ENCODE measurements around the gene BCL11B.
"Not testable (repeated sequence)": the region's sequence is repeated elsewhere in the genome, so short reads cannot be mapped to it uniquely, and the experiment has no call there.

The BCL11B gene

DNA sequence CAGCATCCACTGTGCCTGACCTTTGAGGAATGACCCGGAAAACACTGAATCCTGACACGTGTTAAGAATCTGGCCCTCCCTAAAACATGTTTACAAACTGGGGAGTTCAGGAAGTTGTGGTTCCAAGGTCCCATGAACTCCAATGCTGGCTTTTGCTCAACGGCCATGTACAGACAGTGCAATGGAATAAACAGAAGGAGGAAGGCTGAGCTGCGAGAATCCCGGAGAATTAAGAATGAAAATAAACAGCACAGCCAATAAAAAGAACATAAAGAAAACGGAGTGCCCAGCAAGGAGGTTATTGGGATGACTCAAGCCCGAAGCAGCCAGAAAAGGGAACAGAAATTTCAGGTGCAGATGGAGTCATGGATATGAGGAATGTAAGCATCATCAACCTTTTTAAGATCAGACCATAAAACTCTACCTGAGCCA, 32.3 kb downstream of the BCL11B start:
- DNase-seq (ENCODE audit: low spot score): no peak

DNA sequence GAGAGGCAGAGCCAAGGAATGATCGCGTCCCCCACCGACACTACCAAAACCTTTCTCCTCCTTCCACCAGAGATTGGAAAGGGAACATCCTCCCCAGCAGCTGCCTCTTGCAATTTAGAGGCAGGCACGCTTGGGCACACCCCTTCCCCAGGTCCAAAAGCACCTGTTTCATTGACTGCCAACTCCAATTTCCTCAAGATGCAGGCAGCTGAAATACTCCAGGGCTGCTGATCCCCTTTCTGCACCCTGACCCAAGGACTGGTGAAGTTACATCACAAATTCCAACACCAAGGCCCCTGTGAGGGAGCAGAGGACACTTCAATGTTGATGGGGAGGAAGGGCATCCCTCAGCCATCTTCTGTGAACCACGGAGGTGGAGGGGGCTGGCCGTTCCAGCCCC, 33.8 kb downstream of the BCL11B start:
- no peak for DNase-seq (ENCODE audit: low spot score)

DNA sequence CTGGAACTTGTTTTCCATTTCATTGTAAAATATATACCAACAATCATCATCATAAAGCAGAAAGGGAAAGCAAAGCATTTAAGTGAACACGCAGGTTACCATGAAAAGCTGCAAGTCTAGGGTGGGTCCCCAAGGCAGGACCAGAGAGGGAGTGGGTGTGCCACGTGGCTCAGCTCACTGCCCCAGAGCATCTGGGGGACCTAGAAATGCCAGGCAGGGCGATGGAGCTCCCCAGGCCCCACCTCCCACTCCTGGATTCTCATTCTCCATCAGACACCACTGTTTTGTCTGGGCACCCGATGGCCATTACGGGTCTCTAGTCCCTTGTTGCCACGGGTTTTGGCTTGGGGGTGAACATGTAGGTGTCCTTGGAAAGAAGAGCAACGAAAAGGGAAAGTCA, 34.7 kb downstream of the BCL11B start:
- no peak for DNase-seq (ENCODE audit: low spot score)

DNA sequence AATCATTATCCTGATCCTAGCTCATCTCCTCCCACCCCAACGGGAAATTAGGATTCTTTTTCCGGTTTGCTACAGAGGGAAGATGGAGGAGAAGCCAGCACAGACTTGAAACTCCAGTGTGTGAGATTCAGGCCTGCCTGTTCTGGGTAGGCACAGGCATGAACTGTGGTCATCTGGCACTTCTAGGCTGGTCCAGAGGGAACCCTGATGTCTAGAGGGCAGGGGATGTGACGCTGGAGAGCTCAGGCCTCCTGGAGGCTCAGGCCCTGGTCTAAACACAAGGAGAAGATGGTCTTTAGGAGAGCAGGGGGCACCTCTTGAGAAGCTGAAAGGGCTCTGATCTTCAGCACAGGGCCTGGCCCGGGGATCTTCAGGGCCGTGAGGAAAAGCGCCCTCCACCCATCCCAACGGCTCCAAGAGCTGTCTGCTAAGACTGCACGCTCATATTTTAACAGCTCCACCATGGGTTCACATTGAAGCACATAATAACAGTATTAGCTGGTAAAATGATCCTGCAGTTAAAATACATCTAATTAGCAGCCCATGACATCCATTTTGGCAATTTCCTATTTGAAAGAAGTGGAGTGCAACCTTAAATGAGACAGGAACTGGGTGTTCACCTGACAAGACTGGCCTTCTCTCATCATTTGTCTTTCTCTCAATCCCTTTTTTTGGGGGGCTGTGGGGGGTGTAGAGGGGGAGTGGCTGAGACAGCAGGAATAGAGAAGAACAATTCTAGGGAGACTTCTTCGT, 35.4 kb downstream of the BCL11B start:
- no peak for DNase-seq (ENCODE audit: low spot score)

GRCh38 chr14:99235582-99236320, 36.2 kb downstream of the BCL11B start:
- no peak for DNase-seq (ENCODE audit: low spot score)

- DNase-seq (ENCODE audit: low spot score): no peak
These were observed 36.9 kb downstream of the BCL11B start for GRCh38 chr14:99234961-99235571.

DNA sequence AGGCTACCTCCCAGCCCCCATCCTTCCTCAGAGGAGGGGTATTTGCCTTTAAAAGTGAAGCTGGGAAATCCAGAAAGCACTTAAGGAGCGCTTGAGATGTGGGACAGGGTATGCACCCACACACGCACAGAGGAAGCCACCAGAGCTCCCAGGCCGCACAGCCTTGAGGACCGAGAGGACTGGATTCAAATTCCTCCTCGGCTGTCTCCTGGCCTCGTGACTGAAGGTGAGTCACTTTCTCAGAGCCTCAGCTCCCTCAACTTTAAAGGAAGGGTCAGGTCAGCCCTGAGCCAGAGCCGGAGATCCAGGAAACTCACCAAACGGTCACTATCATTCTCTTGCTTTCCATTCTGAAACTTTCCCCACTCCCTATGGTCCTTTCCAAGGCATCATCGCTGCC, 37.6 kb downstream of the BCL11B start:
- no peak for DNase-seq (ENCODE audit: low spot score)

DNA sequence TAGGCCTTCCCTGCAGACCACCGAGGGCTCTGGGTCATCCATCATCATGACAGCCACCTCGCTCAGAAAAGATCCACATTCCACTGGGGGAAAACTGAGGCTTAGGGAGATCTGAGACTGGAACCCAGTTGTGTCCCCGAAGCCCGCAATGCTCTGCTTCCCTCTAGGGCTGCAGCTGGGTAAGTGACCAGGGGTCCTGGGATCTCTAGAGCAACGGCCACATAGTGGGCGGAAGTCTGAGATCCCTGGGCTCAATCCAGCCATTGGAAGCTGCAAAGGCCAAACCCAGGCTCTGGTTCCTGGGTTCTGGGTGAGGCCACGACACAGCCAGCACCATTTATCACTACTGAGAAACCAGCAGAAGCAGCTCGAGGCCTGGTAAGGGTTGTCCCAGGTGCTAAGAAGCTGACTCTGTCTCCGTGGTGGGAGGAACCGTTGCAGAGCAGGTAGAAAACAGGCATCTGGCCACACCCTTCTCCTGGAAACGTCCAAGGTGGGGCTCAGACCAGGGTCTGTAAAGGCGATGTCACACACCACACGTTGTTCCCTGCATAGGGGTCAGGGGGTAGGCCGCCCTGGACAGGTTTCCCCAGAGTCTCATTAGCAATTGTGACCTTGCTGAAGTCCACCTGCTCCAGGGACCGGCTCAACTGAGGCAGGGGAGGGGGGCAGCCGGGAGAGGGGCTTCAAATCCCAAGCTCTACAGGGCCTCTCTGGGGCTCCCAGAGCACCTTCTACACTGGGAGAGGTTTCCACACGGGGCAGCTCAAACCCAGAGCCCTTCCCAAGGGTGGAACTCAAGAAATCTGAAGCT, 38.6 kb downstream of the BCL11B start:
- DNase-seq (ENCODE audit: low spot score): no peak

GRCh38 chr14:99232714-99233214, 39.2 kb downstream of the BCL11B start:
- no peak for DNase-seq (ENCODE audit: low spot score)

DNA sequence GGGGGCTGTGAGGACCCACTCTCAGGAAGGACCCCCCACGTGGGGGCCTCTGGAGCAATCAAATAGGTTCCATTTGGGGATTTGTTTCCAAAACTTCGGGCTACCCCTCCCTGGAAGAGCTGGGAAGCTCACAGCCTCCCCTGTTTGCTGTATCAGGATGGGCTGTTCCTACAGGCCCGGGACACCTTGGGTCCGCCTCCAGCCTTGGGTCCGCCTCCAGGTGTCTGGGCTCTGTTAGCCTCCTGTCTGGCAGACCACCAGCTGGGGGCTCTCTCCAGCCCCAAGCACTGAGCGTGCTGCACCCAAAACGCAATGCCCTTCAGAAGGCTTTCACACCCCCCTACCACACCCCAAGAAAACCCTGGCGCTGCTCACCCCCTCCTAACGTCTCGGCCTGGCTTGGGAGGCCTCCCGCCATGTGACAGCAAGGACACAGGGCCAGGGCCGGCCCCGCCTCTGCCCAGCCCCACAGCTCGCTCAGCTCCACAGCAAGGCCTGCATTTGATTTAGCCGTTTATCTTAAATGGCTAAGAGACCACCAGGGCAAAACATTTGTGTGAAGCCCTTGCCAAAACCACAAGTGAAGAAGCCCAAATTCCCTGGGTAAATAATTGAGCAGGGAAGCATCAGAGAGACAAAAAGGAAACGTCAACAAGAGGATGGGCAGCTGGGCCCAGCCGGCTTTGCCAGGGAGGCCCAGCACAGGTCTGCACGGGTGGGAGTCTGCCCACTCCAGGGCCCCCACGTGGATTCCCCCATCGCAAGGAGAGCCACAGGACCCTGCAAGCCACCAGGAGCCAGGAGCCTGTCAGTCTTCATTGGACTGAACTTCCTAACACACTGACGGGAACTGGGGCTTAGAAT, 39.9 kb downstream of the BCL11B start:
- no peak for DNase-seq (ENCODE audit: low spot score)

DNA sequence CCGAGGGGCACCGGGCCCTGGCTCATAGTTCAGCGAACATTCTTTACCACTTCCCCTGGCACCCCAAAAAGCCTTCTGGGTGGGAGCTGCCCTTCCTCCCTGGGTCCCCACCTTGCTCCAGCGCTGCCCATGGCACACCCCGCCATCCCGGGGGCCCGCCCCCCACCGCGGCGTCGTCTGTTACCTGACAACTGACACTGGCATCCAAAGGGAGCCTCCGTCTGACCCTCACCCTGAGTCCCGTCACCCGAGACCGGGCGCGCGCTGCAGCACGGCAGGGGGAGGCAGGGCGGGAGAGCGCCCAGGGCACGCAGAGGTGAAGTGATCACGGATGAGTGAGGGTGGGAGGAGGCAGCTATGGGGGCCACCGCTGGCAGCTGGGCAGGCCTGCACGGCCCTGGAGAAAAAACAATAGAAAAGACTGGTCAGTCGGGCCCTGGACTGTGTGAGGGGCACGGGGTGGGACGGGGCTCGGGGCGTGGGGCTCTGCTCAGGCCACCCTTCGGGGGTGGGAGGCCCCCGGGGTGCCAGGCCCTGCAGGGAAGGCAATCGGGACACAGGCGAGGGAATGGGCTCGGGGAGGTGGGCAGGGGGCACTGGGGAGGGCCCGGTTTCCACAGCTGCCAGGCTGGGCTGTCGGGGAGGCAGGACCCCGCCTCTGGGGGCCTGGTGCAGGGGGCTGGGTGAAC, 40.7 kb downstream of the BCL11B start:
- DNase-seq (ENCODE audit: low spot score): no peak

GRCh38 chr14:99230208-99231151, 41.5 kb downstream of the BCL11B start:
- DNase-seq (ENCODE audit: low spot score): no peak

DNA sequence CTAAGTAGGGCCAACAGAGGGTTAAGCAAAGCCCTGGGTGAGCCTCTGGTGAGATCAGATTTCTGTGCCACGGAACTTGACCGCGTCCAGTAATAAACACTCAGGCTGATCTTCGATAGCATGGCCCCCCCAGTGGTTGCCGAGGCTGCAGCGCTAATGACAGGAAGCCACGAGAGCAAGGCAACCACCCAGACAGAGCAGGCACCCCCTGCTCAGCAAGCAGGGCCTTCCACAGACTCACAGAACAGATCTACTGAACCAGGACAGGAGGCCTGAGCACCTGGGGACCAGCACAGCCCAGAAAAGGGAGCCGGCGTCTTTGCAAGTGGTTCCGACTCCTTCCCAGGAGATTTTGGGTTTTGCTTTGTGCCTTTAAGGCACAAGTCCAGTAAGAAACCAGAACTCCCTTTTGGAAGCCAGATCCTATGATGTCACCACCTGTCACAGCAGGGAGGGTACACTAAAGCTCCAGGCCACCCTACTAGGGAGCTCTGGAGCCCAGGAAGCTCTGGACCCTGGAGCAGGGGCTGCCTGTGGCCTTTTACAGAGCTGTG, 42.3 kb downstream of the BCL11B start:
- no peak for DNase-seq (ENCODE audit: low spot score)

DNA sequence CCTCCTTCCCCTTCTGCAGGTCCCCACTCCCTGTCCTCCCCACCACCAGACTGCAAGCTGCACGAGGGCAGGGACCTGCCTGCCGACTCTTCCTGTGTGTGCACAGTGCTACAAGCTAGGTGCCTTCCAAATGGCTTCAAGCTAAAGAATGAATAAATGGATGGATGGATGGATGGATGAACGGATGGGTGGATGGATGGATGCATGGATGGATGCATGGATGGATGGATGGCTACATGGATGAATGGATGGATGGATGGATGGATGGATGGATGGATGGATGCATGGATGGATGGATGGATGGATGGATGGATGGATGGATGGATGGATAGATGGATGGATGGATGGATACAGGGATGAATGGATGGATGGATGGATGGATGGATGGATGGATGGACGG, 43.2 kb downstream of the BCL11B start:
- DNase-seq (ENCODE audit: low spot score): not testable (repeated sequence)

- DNase-seq (ENCODE audit: low spot score): no peak
These were observed 45.3 kb downstream of the BCL11B start for GRCh38 chr14:99226687-99227086.

DNA sequence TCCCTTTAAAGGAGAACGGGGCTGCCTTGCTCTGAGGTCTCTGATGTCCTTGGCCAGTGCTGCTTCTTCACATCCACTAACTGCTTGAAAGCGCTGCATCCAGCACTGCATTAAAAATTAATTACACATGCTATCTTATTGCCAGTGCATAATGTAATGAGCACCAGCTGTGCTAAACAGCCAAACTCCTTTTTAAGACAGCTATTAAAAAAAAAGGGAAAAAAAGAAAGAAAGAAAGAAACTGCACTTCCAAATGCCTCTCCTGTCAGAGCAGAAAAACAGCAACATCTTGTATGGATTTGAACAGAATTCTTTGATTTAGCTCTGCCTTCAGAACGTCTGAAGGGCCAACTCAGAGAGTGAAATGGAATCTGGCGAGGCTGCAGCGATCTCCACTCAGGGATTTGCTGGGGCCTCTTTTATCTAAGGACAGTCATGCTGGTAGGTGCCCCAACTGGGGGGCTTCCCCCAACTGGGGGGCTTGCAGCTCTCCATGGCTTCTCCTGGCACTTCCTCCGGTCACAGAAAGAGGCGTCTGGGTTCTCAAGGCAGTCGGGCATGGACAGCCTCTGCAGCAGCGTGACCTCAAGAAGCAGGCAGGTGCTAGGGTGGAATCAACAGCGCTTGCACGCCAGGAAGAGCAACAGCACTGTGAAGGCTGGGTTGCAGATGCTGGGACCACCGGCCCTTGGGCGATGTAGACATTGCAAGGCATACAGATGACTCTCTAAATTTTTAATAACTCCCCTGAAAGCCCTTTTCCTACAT, 46.4 kb downstream of the BCL11B start:
- no peak for DNase-seq (ENCODE audit: low spot score)

GRCh38 chr14:99224948-99225347, 47.0 kb downstream of the BCL11B start:
- no peak for DNase-seq (ENCODE audit: low spot score)

All from hematopoietic multipotent progenitor cell treated with erythropoietin and hydrocortisone succinate and interleukin-3 and kit ligand, for 15 days (in vitro differentiated cells).